A549 (cell line): ENCODE measurements around the gene DPEP3.

Experiments
- CTCF ChIP-seq: fragments of >200 bp; sonication (Bioruptor Twin); formaldehyde crosslinking; IDR thresholded peaks from 3 replicates; pipeline ENCODE4 v1.5.1; 2016
- EP300 ChIP-seq, 2 experiments: fragments of >200 bp; sonication (Bioruptor Twin); formaldehyde crosslinking; IDR thresholded peaks; 2 replicates in 1 of 2; 3 replicates in 1 of 2; pipeline ENCODE4 v1.6.1; 2016 to 2017
- ESRRA ChIP-seq: fragments of 150-350 bp; IDR thresholded peaks from 2 replicates; pipeline ENCODE4 v1.6.1; 2014; ENCODE audit warnings: mild to moderate bottlenecking, low read length, borderline replicate concordance
- HMGXB4 ChIP-seq: fragments of 250-450 bp; sonication (Bioruptor Pico); IDR thresholded peaks from 2 replicates; pipeline ENCODE4 v1.5.0; 2021; ENCODE audit warnings: mild to moderate bottlenecking, moderate library complexity, borderline replicate concordance
- HOXB5 ChIP-seq: fragments of 250-450 bp; sonication (Bioruptor Pico); IDR thresholded peaks from 2 replicates; pipeline ENCODE4 v1.5.0; 2020; ENCODE audit warnings: mild to moderate bottlenecking, moderate library complexity
- JUNB ChIP-seq: fragments of >200 bp; sonication (Bioruptor Twin); formaldehyde crosslinking; IDR thresholded peaks from 2 replicates; pipeline ENCODE4 v1.6.1; 2016
- KDM1A ChIP-seq: fragments of 200-600 bp; sonication (generic); IDR thresholded peaks from 2 replicates; pipeline ENCODE4 v1.6.1; 2016; ENCODE audit warnings: low read depth, mild to moderate bottlenecking
- MAX ChIP-seq: IDR thresholded peaks from 2 replicates; pipeline ENCODE4 v1.6.1; 2012
- POLR2A ChIP-seq: IDR thresholded peaks from 2 replicates; pipeline ENCODE4 v1.6.1; 2012; ENCODE audit warnings: mild to moderate bottlenecking, low read length
- POLR2AphosphoS2 ChIP-seq: conservative IDR thresholded peaks from 2 replicates; pipeline ENCODE4 v1.6.1; 2012; ENCODE audit warnings: low read length, improper control_type of control experiment, inconsistent platforms
- REST ChIP-seq: fragments of 200-600 bp; sonication (generic); IDR thresholded peaks from 2 replicates; pipeline ENCODE4 v1.6.1; 2016; ENCODE audit warnings: antibody characterized with exemption, mild to moderate bottlenecking, moderate library complexity
- RFX5 ChIP-seq: fragments of 450-650 bp; IDR thresholded peaks from 2 replicates; pipeline ENCODE4 v1.7.1; 2014; ENCODE audit warnings: antibody characterized with exemption, mild to moderate bottlenecking, moderate library complexity
- SREBF2 ChIP-seq: fragments of 450-650 bp; IDR thresholded peaks from 2 replicates; pipeline ENCODE4 v1.6.1; 2014; ENCODE audit warnings: mild to moderate bottlenecking, moderate library complexity
- USF2 ChIP-seq: fragments of 450-650 bp; IDR thresholded peaks from 2 replicates; pipeline ENCODE4 v1.6.1; 2014; ENCODE audit warnings: antibody characterized with exemption

GRCh38 chr16:67926181-67926750 lies 54.0 kb downstream of the DPEP3 start:
- TF ChIP-seq CTCF = no peak
- TF ChIP-seq KDM1A = no peak
- no peak for TF ChIP-seq USF2
- TF ChIP-seq EP300 (IDR thresholded peaks at IDR 0.05) = no peak
- no peak for TF ChIP-seq POLR2A
- no peak for TF ChIP-seq ESRRA
- TF ChIP-seq SREBF2 = no peak
- TF ChIP-seq REST = no peak
- no peak for TF ChIP-seq MAX
- TF ChIP-seq HOXB5 (CRISPR knock-in tag) = no peak
- TF ChIP-seq HMGXB4 = no peak
- no peak for TF ChIP-seq POLR2AphosphoS2
- no peak for TF ChIP-seq JUNB
- TF ChIP-seq RFX5 = no peak
